Stimulated activated naive CD8-positive, alpha-beta T cell treated with anti-CD3 and anti-CD28 coated beads, Interleukin-15, Interleukin-2, amounts not matched to agents 100 ng/mL and 50 ng/mL, for 24 hours (primary cell): Measurements from ENCODE around the gene FOXP4.

Experiments used
- H3K27ac Mint-ChIP-seq: one replicate; pipeline ENCODE4 v1.8.0; 2021; ENCODE audit warnings: mild to moderate bottlenecking, mixed read lengths
- H3K27me3 Mint-ChIP-seq: one replicate; pipeline ENCODE4 v1.8.0; 2021; ENCODE audit warnings: mixed read lengths
- H3K36me3 Mint-ChIP-seq: one replicate; pipeline ENCODE4 v1.8.0; 2021; ENCODE audit warnings: low read depth, mixed read lengths
- H3K4me1 Mint-ChIP-seq: one replicate; pipeline ENCODE4 v1.8.0; 2021; ENCODE audit warnings: low read depth, mixed read lengths
- H3K4me3 Mint-ChIP-seq: one replicate; pipeline ENCODE4 v1.8.0; 2021; ENCODE audit warnings: mild to moderate bottlenecking, mixed read lengths
- H3K9me3 Mint-ChIP-seq: one replicate; pipeline ENCODE4 v1.8.0; 2021; ENCODE audit warnings: mixed read lengths

The FOXP4 gene

DNA sequence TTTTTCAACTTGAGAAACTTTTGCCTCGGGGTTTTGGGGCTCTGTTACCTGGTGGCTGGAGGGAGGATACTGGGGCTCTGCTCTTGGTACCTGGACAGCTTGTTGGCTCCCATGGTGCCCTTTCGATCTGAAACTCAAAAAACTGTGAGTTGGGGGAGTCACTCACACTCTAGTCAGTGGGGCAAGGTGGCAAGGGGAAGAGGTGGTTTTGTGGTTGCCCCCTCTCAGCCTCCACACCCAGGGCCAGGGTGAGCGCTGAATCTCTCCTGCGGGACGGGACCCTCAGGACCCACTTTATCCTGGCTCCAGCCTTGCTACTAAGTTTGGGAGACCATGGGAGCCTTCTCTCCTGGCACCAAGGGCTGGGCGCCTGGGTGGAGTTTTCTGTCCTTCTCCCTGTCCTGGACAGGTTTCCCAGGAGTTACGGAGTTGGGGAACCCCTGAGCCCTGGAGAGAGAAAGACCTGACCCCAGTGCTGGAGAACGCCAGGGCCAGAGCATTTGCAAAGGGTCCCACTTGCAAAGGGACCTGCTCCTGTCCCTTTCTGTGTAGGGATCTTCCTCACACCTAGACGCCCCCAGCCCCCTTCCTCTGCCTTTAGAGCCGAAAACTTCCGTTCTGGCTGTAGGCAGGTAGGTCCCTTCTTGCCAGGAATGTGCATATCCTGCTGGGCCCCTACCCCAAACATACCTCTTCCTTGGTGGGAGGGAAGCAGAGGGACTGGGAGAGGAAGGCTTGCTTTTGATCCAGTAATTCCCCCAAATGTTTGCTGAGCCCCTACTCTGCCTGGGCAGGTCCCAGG lies 2.9 kb downstream of the FOXP4 start:
- no peak overlapping the region for H3K27ac Mint-ChIP-seq
- H3K36me3 Mint-ChIP-seq: peaks cover 25% of the 10 kb centered on the region
- H3K27me3 Mint-ChIP-seq: peaks cover 17% of the 10 kb centered on the region
- peak overlapping the region; percentile 76 for H3K4me3 Mint-ChIP-seq
- no peaks in the 10 kb centered on the region for H3K9me3 Mint-ChIP-seq
- H3K4me1 Mint-ChIP-seq: peaks cover 40% of the 10 kb centered on the region

DNA sequence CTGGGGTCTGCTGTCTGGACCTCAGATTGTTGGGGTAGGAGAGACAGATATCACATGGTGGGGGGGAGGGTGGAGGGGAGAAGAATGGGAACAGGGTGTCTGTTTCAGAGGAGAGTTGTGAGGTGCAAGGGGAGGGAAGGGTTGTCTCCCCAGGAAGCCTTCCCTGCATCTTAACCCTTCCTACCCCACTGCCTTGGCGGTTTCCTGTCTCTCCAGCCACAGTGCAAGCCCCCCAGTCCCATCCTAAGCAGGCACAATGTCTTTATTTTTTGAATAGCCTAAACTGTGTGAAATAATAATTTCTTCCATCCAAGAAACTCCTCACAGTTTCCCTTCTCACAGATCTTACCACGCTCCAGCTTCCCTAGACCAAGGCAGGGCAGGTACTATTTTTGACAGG lies 3.5 kb downstream of the FOXP4 start:
- Mint-ChIP-seq H3K9me3 (no peaks in the 10 kb centered on the region), H3K27me3 (peaks cover 12% of the 10 kb centered on the region), H3K27ac (no peak overlapping the region), H3K4me1 (peaks cover 36% of the 10 kb centered on the region), H3K4me3 (no peak overlapping the region), H3K36me3 (peaks cover 25% of the 10 kb centered on the region)

DNA sequence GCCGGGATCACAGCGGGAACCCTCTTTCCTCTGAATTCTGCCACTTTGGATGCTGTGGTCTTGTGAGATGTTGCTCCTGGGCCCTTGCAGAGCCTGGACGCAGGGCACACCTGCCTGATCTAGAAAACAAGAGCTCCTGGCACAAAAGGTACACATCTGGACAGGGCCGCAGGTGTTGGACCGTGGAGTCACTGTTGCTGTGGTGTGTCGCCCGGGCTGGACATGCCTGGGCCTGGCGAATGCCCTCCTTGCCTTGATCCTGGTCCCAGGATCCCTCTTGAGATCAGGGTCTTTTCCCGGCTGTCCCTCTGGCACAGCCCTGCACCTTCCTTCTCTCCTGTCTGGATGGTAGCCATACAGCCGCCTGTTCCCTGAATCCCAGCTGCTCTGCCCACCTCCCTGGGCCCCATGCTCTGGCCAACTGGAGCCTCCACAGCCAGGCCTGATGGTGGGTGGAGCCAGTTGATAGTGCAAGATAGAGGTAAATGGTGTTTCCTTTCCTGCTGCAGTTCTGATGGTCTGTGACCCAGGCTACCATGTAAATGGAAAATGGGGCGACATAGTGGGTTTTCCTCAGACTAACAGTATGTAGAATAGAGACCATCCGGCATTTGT lies 5.0 kb downstream of the FOXP4 start:
- Mint-ChIP-seq H3K9me3 (no peaks in the 10 kb centered on the region), H3K4me1 (peaks cover 21% of the 10 kb centered on the region), H3K4me3 (no peak overlapping the region), H3K27ac (no peak overlapping the region), H3K36me3 (peaks cover 25% of the 10 kb centered on the region), H3K27me3 (peaks cover 11% of the 10 kb centered on the region)

DNA sequence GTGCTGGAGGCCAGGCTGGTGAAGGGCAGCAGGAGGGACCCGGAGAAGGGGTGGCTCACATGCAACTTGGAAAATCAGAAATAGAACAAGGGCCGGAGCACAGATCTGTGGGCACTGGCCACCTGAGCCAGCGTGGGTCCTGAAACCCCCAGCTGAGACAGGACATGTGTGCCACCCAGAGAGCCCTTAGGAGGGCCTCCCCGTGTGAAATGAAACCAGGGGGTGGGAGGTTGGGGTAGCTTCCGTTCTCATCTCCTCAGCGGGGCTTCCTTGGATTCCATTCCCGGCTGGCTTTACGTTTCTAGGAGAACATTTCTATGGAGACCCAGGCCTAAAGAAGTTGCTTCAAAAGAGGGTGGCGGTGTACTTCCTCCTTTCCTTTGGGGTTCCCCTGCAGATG lies 5.7 kb downstream of the FOXP4 start:
- Mint-ChIP-seq H3K27ac (no peak overlapping the region), H3K4me1 (peaks cover 21% of the 10 kb centered on the region), H3K9me3 (no peaks in the 10 kb centered on the region), H3K27me3 (peaks cover 11% of the 10 kb centered on the region), H3K36me3 (peaks cover 25% of the 10 kb centered on the region), H3K4me3 (no peak overlapping the region)

DNA sequence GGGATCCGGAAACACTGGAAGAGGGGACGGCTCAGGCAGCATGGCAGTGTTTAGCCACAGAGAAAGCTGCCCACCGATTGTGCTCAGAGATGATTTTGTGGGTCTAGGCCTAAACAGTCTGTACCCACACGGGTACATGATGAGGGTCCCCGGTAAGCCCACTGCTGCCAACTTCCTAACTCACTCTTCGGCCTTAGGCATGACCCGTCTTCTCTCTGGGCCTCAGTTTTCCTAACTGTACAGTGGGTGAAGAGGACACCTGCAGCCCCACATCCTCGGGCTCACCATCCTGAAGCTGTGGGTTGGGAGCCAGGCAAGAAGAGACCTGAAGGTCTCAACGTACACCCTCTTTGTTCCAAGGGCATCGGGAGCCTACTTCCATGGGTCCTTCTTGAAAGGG lies 6.5 kb downstream of the FOXP4 start:
- no peaks in the 10 kb centered on the region for H3K9me3 Mint-ChIP-seq
- no peak overlapping the region for H3K27ac Mint-ChIP-seq
- peaks cover 11% of the 10 kb centered on the region for H3K27me3 Mint-ChIP-seq
- no peak overlapping the region for H3K4me3 Mint-ChIP-seq
- peaks cover 25% of the 10 kb centered on the region for H3K36me3 Mint-ChIP-seq
- H3K4me1 Mint-ChIP-seq: peaks cover 19% of the 10 kb centered on the region

DNA sequence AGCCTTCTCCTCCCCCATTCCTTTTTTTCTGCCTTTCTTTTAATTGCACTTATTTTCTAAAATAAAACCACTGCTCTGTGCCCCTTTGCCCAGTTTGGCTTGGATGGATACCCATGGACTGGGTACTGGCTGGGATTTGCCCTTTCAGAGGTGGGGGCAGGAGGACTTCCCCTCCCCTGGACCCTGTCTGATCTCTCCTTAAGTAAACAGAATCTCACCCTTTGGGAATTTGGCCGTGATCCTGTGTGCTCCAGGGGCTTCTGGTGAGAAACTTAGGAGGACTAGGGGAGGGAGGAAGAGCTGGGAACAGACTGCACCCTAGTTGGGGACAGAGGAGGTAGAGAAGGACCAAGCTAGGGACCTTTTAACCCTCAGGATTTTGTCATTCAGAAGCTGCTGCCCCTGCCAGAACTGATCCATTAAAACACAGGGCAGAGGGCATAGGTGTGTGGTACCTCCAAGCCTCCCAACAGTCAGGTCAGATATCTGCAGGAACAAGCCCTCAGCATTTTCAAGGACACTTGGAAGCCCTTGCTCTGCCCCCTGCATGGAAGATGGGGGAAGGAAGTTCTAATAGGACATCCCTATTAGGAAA lies 7.3 kb downstream of the FOXP4 start:
- Mint-ChIP-seq H3K27ac (no peak overlapping the region), H3K27me3 (peaks cover 11% of the 10 kb centered on the region), H3K4me3 (no peak overlapping the region)

DNA sequence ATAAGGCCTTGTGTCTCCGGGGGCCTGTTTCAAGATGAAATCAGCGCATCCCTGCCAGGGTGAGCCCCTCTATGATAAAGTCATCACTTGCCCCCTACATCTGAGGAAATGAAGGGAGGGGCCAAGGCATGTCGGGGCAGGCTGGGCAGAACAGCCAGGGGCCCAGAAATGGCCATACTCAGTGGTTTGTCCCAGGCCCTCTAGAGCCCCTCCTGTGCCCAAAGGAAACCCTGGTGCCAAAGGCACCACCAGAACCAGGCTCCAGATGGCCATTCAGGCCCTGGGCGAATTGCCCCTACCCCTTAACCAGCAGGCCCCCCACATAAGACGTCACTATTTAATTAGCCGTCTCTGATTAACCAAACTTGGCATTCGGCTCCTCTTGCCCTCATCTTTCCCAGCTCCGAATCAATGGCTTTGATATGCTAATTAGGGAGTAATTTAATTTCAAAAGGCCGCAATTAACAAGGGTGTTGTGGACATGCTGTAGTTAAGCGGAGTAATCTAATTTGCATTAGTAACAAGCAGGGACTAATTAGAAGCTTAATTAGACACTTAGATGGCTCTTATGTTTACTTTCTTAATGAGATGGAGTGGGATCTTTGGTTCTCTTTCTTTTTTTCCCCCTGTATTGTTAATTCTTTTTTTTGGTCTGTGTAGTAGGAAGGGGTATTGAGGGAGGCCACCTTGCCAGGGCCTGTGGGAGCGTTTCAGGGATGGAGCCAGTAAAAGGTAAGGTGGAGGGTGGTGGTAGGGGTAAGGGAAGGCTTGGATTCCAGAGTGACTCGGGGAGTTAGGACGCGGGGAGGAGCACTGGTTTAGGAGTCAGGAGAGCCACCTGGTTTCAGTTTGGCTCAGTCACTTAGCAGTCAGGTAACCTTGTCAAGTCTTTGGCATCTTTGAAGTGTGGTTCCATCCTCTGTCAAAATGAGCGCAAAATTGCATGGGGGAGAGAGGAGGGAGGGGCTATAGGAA lies 9.4 kb downstream of the FOXP4 start:
- peaks cover 18% of the 10 kb centered on the region for H3K36me3 Mint-ChIP-seq
- H3K4me3 Mint-ChIP-seq: no peak overlapping the region
- peaks cover 20% of the 10 kb centered on the region for H3K4me1 Mint-ChIP-seq
- peaks cover 5% of the 10 kb centered on the region for H3K27me3 Mint-ChIP-seq
- H3K9me3 Mint-ChIP-seq: no peaks in the 10 kb centered on the region
- no peak overlapping the region for H3K27ac Mint-ChIP-seq

More for the DNA sequence above, 7.3 kb downstream of the FOXP4 start:
- H3K36me3 Mint-ChIP-seq: peaks cover 25% of the 10 kb centered on the region
- H3K9me3 Mint-ChIP-seq: no peaks in the 10 kb centered on the region
- H3K4me1 Mint-ChIP-seq: peaks cover 16% of the 10 kb centered on the region

DNA sequence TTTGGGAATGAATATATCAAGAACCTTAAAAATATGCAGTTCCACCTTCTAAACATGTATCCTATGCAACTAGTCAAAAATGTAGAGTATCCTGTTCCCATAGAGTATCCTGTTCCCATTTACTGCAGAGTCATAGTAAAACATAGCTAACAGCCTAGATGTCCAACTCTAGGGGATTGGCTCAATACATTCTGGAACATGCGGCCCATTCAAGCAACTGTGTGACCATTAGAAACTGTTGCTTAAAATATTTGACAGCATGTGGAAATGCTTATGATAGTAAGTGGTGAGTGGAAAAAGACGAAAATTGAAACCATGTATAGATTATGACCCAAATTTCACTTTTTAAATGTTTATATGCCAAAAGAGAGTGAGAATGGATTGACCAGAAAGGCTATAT lies 11.2 kb downstream of the FOXP4 start:
- Mint-ChIP-seq H3K36me3 (peaks cover 4% of the 10 kb centered on the region), H3K27ac (no peak overlapping the region), H3K27me3 (no peaks in the 10 kb centered on the region), H3K9me3 (no peaks in the 10 kb centered on the region), H3K4me1 (peaks cover 29% of the 10 kb centered on the region), H3K4me3 (no peak overlapping the region)

DNA sequence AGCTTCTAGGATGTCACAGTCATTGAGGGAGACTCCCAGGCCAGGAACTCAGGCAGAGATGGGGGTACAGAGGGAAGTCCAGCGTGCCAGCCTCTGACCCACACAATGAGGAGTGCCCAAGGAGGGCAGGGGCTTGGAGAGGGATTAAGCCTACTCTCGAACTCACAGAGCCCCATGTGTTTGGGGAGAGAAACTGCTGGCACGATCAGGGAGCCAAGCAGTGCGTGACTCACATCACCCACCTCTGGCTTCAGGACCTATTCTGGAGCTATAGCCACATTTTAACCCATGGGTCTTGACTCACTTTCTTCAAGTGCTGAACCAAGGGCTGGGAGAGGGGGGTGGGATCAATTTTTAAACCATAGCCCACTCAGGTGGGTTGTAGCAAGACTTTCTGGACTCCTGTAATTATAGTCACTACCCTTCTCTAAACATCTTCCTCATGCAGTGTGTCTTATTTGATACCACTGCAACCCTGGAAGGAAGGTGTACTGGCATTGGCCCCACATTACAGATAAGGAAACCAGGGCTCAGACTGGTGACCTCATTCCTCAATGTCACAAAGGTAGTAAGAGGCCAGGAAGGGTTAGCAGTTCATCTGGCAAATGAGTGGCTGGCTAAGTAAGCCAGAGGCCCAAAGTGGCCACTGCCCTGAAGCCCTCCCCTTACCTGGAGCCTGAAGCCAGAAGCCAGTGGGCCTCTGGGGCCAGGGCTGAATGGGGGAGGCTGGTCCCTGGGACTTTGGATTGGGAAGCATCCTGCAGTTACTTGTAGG lies 12.0 kb downstream of the FOXP4 start:
- H3K36me3 Mint-ChIP-seq: peaks cover 3% of the 10 kb centered on the region
- H3K27me3 Mint-ChIP-seq: no peaks in the 10 kb centered on the region
- H3K4me3 Mint-ChIP-seq: no peak overlapping the region
- no peak overlapping the region for H3K27ac Mint-ChIP-seq
- H3K9me3 Mint-ChIP-seq: no peaks in the 10 kb centered on the region
- peaks cover 31% of the 10 kb centered on the region for H3K4me1 Mint-ChIP-seq

DNA sequence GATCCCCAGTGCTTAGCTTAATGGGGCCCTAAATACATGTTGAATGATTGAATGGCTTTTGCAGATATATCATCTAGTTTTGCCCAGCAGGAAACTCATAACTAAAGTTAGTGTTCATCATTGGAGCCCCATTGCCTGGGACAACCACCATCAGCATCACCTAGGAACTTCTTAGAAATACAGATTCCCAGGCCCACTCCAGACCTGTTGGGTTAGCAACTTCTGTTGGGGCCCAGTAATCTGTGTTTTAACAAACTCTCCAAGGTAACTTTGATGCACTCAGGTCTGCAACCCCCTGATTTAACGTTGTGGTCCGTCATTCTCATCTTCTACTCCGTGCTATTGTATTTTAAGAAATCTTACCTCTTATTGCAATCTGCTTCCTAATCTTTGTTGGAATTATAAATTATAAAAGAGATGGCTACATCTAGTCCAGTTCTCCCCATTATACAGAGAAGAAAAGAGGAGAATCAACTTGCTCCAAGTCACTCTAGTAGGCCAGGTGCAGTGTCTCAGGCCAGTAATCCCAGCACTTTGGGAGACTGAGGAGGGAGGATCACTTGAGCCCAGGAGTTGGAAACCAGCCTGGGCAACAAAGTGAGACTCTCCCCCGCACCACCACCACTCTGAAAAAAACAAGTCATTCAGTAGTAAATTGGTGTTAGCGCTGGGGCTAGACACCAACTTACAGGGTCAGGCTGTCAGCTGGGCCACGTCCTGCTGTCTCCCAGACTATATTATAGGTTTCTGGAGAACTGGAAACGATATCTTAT lies 13.7 kb downstream of the FOXP4 start:
- Mint-ChIP-seq H3K4me3 (peak overlapping the region; percentile 86), H3K27ac (no peak overlapping the region), H3K27me3 (no peaks in the 10 kb centered on the region), H3K9me3 (no peaks in the 10 kb centered on the region), H3K4me1 (peaks cover 31% of the 10 kb centered on the region), H3K36me3 (no peaks in the 10 kb centered on the region)

DNA sequence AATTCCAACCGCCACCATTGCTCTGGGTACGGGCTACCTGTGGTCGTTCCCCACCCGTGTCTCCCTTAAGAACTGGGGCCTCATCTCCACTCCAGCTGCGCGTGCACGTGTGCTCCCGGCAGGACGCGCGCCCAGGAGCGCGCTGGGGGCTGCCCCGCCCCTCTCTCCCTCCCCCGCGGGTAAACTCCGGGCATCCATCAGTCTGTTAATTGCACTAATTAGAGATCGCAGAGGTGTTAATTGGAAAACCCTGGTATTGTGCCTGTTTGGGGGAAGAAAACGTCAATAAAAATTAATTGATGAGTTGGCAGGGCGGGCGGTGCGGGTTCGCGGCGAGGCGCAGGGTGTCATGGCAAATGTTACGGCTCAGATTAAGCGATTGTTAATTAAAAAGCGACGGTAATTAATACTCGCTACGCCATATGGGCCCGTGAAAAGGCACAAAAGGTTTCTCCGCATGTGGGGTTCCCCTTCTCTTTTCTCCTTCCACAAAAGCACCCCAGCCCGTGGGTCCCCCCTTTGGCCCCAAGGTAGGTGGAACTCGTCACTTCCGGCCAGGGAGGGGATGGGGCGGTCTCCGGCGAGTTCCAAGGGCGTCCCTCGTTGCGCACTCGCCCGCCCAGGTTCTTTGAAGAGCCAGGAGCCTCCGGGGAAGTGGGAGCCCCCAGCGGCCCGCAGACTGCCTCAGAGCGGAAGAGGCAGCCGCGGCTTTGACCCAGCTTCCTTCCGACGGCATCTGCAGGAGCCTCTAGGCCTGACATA lies 14.4 kb downstream of the FOXP4 start:
- H3K36me3 Mint-ChIP-seq: peaks cover 4% of the 10 kb centered on the region
- peak overlapping the region; percentile 77 for H3K27ac Mint-ChIP-seq
- no peaks in the 10 kb centered on the region for H3K27me3 Mint-ChIP-seq
- H3K4me1 Mint-ChIP-seq: peaks cover 31% of the 10 kb centered on the region
- peak overlapping the region; percentile 86 for H3K4me3 Mint-ChIP-seq
- no peaks in the 10 kb centered on the region for H3K9me3 Mint-ChIP-seq

DNA sequence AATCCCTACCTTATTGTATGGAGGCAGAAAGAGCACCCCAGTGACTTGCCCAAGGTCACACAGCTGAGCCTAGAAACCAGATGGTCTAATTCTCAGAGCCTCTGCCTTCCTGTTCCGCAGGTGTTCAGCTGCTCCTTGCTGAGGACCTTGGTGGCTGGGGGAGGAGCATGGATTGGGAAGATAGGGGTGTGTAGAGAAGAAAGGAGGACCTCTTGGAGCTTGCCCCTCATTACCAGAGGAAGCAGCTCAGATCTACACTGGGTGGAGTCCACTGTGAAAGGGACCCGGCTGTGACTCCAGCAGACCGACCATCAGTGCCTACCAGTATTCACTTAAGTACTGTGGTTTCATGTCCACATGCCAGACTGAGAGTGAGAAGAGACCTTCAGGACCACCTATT lies 15.2 kb downstream of the FOXP4 start:
- Mint-ChIP-seq H3K27me3 (no peaks in the 10 kb centered on the region), H3K4me3 (peak overlapping the region; percentile 86)

More for the DNA sequence above, 15.2 kb downstream of the FOXP4 start:
- H3K4me1 Mint-ChIP-seq: peaks cover 31% of the 10 kb centered on the region
- peaks cover 12% of the 10 kb centered on the region for H3K36me3 Mint-ChIP-seq
- H3K9me3 Mint-ChIP-seq: no peaks in the 10 kb centered on the region
- no peak overlapping the region for H3K27ac Mint-ChIP-seq
